Measurements from ENCODE around the gene CEP250. TPM values are rescaled to one million over a fixed set of nuclear protein-coding genes. Genes with fewer than 3 reads are reported as not detected.
A peak's percentile ranks its signal among the peaks of the same experiment; 100 is the strongest.

The CEP250 gene
- total and polyA plus RNA-seq, 2 of the 4 experiments (the other 2 are of a cell fraction): 22.7 to 35.1 TPM

DNA sequence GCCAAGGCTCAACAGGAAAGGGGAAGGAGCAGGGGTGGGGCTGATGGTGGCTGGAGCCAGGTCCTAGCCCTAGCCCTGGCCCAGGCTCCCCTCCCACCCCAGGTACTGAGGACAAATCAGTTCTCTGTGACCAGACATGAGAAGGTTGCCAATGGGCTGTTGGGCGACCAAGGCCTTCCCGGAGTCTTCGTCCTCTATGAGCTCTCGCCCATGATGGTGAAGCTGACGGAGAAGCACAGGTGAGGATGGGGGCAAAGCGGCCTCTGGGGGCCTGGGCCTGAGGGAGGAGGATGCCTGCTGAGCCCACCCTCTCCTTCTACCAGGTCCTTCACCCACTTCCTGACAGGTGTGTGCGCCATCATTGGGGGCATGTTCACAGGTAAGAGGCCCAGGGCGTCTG is 101.5 kb downstream of the CEP250 start:
- H2AK9ac ChIP-seq (replicated peaks; ENCODE audit: low read depth, low read length, poor library complexity): no peak overlapping the region
- CTCF ChIA-PET: no interaction called here
- no peak overlapping the region for H3K27ac ChIP-seq (ENCODE audit: insufficient read depth, low read length)
- no peak overlapping the region for H2BK15ac ChIP-seq (ENCODE audit: low read depth, low read length)
- H2AK5ac ChIP-seq (ENCODE audit: low read depth, low read length): no peak overlapping the region
- POLR2A ChIA-PET (ENCODE audit: unreplicated experiment): no interaction called here
- H4K91ac ChIP-seq (ENCODE audit: insufficient read depth, low read depth, low read length): no peak overlapping the region
- H3K14ac ChIP-seq (replicated peaks; ENCODE audit: low read depth, low read length): no peak overlapping the region
- dilution Hi-C loops (cut with HindIII; ENCODE audit: low sequenced_read_pairs, unreplicated experiment): no loop called here
- H3K18ac ChIP-seq (ENCODE audit: low read depth, low read length): no peak overlapping the region
- intact Hi-C loops (cut with micrococcal nuclease): no loop called here
- H3K9ac ChIP-seq (ENCODE audit: low read depth, low read length): no peak overlapping the region
- H2BK20ac ChIP-seq (ENCODE audit: low read depth, low read length): no peak overlapping the region
- no peak overlapping the region for H2BK5ac ChIP-seq (ENCODE audit: low read depth, low read length, poor library complexity, severe bottlenecking)
- peaks cover 5% of the 10 kb centered on the region; the same call in 1 of the 2 replicates for H4K20me1 ChIP-seq (ENCODE audit: insufficient read depth, low read length)
- BruUV-seq (replicated peaks): TSS peak; percentile 49
- no peak overlapping the region for H2AFZ ChIP-seq (replicated peaks; ENCODE audit: low read length, poor library complexity)
- no peak overlapping the region for H3K56ac ChIP-seq (ENCODE audit: extremely low read depth, insufficient read depth, low read length)
- in situ Hi-C loops (cut with MboI; ENCODE audit: low sequenced_read_pairs): no loop called here
- no peak overlapping the region for H2BK120ac ChIP-seq (ENCODE audit: low read depth, low read length)
- DNase-seq: no peak
- no peak overlapping the region for H3K4me3 ChIP-seq (ENCODE audit: insufficient read depth, low read depth, low read length)
- H3K4ac ChIP-seq (ENCODE audit: low read depth, low read length): no peak overlapping the region
- TF ChIP-seq, protein P1, sequence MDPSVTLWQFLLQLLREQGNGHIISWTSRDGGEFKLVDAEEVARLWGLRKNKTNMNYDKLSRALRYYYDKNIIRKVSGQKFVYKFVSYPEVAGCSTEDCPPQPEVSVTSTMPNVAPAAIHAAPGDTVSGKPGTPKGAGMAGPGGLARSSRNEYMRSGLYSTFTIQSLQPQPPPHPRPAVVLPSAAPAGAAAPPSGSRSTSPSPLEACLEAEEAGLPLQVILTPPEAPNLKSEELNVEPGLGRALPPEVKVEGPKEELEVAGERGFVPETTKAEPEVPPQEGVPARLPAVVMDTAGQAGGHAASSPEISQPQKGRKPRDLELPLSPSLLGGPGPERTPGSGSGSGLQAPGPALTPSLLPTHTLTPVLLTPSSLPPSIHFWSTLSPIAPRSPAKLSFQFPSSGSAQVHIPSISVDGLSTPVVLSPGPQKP (IDR thresholded peaks at IDR 0.05; ENCODE audit: borderline replicate concordance, low read depth, low read length): no peak
- no peak for TF ChIP-seq CHD1 (IDR thresholded peaks at IDR 0.05; ENCODE audit: low read depth, low read length)
- no peak for TF ChIP-seq RFX5 (IDR thresholded peaks at IDR 0.05; ENCODE audit: low read depth, low read length)
- TF ChIP-seq NFE2L2 (IDR thresholded peaks at IDR 0.05; ENCODE audit: low read depth, low read length): no peak
- H3K4me2 ChIP-seq (ENCODE audit: low read depth, low read length): no peak overlapping the region
- H4K8ac ChIP-seq (ENCODE audit: low read depth in 2 of 2, low read length in 2 of 2): no peak overlapping the region
- H3K79me1 ChIP-seq (ENCODE audit: low read depth in 1 of 2, low read length in 2 of 2): peaks cover 0 to 12% of the 10 kb centered on the region in 2 experiments; a peak in 2 of 4 replicates
- WGBS, 2 experiments (ENCODE audit: extremely low coverage in 2 of 2, insufficient read length in 1 of 2): no CpG with 5 or more reads among the region's 8 CpGs
- peaks cover 2% of the 10 kb centered on the region for H3K4me1 ChIP-seq (ENCODE audit: control insufficient read depth, insufficient read depth, low read length)
- no peak for ATAC-seq (ENCODE audit: low read depth)
- H3K9me1 ChIP-seq (ENCODE audit: insufficient read depth, low read length): peaks cover 12% of the 10 kb centered on the region
- H3K27me3 ChIP-seq (ENCODE audit: control insufficient read depth, insufficient read depth, low read length): no peaks in the 10 kb centered on the region
- H3K9me3 ChIP-seq (ENCODE audit: control insufficient read depth, insufficient read depth, low read length): no peaks in the 10 kb centered on the region
- no peak overlapping the region for H3K23ac ChIP-seq (ENCODE audit: low read depth, low read length)
- H3K36me3 ChIP-seq (ENCODE audit: control insufficient read depth, insufficient read depth, low read length): peaks cover 68% of the 10 kb centered on the region
- H4K5ac ChIP-seq (ENCODE audit: low read depth, low read length): no peak overlapping the region
